ENCODE results near the gene USP30. TPM values are rescaled to one million over a fixed set of nuclear protein-coding genes. Genes with fewer than 3 reads are reported as not detected.

Gene USP30
- total RNA-seq, 1 experiment from 2014 or later: 6.9 TPM

DNA sequence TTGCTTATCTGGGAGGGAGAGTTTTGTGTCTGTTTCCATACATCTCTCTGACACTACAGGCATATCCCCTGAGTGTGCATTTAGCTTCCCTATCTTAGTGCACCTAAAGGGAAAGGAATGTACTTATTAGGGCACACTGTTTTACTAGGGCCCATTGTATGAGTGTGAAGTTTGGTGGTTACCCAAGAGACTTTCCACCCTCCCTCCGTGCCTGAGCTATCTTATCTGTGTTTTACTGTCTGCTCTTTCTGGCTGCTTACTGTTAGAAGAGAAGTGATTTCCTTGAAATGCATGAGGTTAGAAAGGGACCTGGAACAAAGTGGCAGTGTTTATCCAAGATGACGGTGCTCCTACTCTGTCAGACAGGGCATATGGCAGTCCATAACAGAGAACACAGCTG is 23.0 kb upstream of the USP30 start (continued):
- TF ChIP-seq, protein P1, sequence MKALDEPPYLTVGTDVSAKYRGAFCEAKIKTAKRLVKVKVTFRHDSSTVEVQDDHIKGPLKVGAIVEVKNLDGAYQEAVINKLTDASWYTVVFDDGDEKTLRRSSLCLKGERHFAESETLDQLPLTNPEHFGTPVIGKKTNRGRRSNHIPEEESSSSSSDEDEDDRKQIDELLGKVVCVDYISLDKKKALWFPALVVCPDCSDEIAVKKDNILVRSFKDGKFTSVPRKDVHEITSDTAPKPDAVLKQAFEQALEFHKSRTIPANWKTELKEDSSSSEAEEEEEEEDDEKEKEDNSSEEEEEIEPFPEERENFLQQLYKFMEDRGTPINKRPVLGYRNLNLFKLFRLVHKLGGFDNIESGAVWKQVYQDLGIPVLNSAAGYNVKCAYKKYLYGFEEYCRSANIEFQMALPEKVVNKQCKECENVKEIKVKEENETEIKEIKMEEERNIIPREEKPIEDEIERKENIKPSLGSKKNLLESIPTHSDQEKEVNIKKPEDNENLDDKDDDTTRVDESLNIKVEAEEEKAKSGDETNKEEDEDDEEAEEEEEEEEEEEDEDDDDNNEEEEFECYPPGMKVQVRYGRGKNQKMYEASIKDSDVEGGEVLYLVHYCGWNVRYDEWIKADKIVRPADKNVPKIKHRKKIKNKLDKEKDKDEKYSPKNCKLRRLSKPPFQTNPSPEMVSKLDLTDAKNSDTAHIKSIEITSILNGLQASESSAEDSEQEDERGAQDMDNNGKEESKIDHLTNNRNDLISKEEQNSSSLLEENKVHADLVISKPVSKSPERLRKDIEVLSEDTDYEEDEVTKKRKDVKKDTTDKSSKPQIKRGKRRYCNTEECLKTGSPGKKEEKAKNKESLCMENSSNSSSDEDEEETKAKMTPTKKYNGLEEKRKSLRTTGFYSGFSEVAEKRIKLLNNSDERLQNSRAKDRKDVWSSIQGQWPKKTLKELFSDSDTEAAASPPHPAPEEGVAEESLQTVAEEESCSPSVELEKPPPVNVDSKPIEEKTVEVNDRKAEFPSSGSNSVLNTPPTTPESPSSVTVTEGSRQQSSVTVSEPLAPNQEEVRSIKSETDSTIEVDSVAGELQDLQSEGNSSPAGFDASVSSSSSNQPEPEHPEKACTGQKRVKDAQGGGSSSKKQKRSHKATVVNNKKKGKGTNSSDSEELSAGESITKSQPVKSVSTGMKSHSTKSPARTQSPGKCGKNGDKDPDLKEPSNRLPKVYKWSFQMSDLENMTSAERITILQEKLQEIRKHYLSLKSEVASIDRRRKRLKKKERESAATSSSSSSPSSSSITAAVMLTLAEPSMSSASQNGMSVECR (CRISPR knock-in tag; IDR thresholded peaks at IDR 0.05; ENCODE audit: borderline replicate concordance): no peak
- TF ChIP-seq, protein P2, sequence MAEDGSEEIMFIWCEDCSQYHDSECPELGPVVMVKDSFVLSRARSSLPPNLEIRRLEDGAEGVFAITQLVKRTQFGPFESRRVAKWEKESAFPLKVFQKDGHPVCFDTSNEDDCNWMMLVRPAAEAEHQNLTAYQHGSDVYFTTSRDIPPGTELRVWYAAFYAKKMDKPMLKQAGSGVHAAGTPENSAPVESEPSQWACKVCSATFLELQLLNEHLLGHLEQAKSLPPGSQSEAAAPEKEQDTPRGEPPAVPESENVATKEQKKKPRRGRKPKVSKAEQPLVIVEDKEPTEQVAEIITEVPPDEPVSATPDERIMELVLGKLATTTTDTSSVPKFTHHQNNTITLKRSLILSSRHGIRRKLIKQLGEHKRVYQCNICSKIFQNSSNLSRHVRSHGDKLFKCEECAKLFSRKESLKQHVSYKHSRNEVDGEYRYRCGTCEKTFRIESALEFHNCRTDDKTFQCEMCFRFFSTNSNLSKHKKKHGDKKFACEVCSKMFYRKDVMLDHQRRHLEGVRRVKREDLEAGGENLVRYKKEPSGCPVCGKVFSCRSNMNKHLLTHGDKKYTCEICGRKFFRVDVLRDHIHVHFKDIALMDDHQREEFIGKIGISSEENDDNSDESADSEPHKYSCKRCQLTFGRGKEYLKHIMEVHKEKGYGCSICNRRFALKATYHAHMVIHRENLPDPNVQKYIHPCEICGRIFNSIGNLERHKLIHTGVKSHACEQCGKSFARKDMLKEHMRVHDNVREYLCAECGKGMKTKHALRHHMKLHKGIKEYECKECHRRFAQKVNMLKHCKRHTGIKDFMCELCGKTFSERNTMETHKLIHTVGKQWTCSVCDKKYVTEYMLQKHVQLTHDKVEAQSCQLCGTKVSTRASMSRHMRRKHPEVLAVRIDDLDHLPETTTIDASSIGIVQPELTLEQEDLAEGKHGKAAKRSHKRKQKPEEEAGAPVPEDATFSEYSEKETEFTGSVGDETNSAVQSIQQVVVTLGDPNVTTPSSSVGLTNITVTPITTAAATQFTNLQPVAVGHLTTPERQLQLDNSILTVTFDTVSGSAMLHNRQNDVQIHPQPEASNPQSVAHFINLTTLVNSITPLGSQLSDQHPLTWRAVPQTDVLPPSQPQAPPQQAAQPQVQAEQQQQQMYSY (CRISPR knock-in tag; IDR thresholded peaks at IDR 0.05): no peak
- TF ChIP-seq GTF2I (CRISPR knock-in tag; conservative IDR thresholded peaks at IDR 0.05) (no peak), NFE2L1 (CRISPR knock-in tag; IDR thresholded peaks at IDR 0.05) (no peak), ESRRA (CRISPR knock-in tag; IDR thresholded peaks at IDR 0.05; ENCODE audit: borderline replicate concordance) (no peak)

DNA sequence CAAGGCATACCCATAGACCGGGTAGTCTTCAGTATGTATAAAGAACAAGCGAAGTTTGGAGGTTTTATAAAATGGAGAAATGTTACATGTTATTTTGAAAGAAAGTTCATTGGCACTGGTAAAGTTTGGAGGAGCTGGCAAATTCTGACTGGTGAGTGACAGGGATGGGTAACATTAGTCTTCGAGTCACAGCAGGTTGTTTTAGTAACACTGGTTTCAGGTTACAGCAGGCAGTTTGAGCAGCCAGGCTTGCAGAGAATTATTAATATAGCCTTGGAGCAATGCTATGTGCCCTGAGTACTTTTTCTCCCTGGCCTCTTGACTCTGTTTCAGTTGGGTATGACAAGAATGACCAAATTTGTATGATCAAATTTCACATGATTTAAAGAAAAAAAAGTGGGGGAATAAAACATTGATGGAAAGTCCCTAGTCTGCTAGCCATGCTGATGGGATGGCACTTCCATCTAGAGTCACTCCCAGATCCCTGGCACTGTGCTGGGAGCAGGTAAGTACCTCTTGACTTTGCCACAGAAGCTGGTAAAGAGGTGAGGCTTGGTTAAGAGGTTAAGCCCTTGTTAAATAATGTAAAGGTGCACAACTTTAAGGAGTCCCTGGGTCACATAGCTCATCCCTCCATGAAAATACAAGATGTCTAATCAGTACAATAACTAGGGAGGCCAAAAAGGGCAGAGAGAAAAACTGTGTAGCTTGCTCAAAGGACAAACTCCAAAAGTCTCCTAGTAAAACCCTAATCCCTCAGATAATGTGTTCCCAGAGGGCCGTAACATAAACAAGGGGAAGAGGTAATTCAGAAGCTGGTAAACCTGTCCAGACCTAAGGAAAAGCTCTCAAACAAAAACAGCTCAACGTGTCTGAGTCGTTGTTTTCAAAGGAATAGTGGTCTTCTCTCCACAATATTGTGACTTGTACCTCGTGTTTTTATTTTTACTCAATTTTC is 18.9 kb upstream of the USP30 start:
- H3K4me3 Mint-ChIP-seq: no peak overlapping the region

More for the DNA sequence above, 18.9 kb upstream of the USP30 start:
- ATAC-seq: no peak
- H3K4me1 Mint-ChIP-seq: peaks cover 8% of the 10 kb centered on the region
- peaks cover 21% of the 10 kb centered on the region for H3K9me3 Mint-ChIP-seq
- no peak for DNase-seq (ENCODE audit: low spot score)
- TF ChIP-seq SMAD3 (CRISPR knock-in tag; IDR thresholded peaks at IDR 0.05; ENCODE audit: borderline replicate concordance): no peak
- no peak for TF ChIP-seq CBFB (CRISPR knock-in tag; IDR thresholded peaks at IDR 0.05; ENCODE audit: low read depth)
- no peak for TF ChIP-seq HMGA2 (CRISPR knock-in tag; IDR thresholded peaks at IDR 0.05)
- no peak for TF ChIP-seq TCF7 (CRISPR knock-in tag; IDR thresholded peaks at IDR 0.05; ENCODE audit: low read depth)
- TF ChIP-seq, protein P3, sequence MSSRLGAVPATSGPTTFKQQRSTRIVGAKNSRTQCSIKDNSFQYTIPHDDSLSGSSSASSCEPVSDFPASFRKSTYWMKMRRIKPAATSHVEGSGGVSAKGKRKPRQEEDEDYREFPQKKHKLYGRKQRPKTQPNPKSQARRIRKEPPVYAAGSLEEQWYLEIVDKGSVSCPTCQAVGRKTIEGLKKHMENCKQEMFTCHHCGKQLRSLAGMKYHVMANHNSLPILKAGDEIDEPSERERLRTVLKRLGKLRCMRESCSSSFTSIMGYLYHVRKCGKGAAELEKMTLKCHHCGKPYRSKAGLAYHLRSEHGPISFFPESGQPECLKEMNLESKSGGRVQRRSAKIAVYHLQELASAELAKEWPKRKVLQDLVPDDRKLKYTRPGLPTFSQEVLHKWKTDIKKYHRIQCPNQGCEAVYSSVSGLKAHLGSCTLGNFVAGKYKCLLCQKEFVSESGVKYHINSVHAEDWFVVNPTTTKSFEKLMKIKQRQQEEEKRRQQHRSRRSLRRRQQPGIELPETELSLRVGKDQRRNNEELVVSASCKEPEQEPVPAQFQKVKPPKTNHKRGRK (CRISPR knock-in tag; IDR thresholded peaks at IDR 0.05; ENCODE audit: borderline replicate concordance): no peak
- no peak for TF ChIP-seq KAT7 (CRISPR knock-in tag; IDR thresholded peaks at IDR 0.05; ENCODE audit: borderline replicate concordance)
- TF ChIP-seq, protein P4, sequence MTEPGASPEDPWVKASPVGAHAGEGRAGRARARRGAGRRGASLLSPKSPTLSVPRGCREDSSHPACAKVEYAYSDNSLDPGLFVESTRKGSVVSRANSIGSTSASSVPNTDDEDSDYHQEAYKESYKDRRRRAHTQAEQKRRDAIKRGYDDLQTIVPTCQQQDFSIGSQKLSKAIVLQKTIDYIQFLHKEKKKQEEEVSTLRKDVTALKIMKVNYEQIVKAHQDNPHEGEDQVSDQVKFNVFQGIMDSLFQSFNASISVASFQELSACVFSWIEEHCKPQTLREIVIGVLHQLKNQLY (CRISPR knock-in tag; IDR thresholded peaks at IDR 0.05): no peak
- no peak for TF ChIP-seq ZNF121 (CRISPR knock-in tag; IDR thresholded peaks at IDR 0.05)
- no peak for TF ChIP-seq CREB1 (CRISPR knock-in tag; IDR thresholded peaks at IDR 0.05)
- no peak for TF ChIP-seq ZNF232 (CRISPR knock-in tag; IDR thresholded peaks at IDR 0.05)
- no peak for TF ChIP-seq ZBTB21 (CRISPR knock-in tag; IDR thresholded peaks at IDR 0.05; ENCODE audit: borderline replicate concordance)
- TF ChIP-seq RORB (CRISPR knock-in tag; IDR thresholded peaks at IDR 0.05): no peak
- TF ChIP-seq, protein P5, sequence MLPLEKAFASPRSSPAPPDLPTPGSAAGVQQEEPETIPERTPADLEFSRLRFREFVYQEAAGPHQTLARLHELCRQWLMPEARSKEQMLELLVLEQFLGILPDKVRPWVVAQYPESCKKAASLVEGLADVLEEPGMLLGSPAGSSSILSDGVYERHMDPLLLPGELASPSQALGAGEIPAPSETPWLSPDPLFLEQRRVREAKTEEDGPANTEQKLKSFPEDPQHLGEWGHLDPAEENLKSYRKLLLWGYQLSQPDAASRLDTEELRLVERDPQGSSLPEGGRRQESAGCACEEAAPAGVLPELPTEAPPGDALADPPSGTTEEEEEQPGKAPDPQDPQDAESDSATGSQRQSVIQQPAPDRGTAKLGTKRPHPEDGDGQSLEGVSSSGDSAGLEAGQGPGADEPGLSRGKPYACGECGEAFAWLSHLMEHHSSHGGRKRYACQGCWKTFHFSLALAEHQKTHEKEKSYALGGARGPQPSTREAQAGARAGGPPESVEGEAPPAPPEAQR (CRISPR knock-in tag; IDR thresholded peaks at IDR 0.05): no peak
- ChIA-PET CTCF (interaction anchor here (1.5 kb wide), 1 partner anchor 149 kb away, joined by 3 read pairs; no protein-coding TSS in a partner anchor), POLR2A (interaction anchor here (0.6 kb wide), 1 partner anchor 393 kb away, joined by 7 read pairs; no protein-coding TSS in a partner anchor)
- H3K36me3 Mint-ChIP-seq: no peaks in the 10 kb centered on the region
- no peak overlapping the region for H3K27ac Mint-ChIP-seq
- peaks cover 16% of the 10 kb centered on the region for H3K27me3 Mint-ChIP-seq (ENCODE audit: low read depth)

All from WTC11 (cell line).